ENCODE data around the gene UBB.
A peak's percentile ranks its signal among the peaks of the same experiment; 100 is the strongest.
"Not testable (repeated sequence)": the region's sequence is repeated elsewhere in the genome, so short reads cannot be mapped to it uniquely, and the experiment has no call there.

The UBB gene

DNA sequence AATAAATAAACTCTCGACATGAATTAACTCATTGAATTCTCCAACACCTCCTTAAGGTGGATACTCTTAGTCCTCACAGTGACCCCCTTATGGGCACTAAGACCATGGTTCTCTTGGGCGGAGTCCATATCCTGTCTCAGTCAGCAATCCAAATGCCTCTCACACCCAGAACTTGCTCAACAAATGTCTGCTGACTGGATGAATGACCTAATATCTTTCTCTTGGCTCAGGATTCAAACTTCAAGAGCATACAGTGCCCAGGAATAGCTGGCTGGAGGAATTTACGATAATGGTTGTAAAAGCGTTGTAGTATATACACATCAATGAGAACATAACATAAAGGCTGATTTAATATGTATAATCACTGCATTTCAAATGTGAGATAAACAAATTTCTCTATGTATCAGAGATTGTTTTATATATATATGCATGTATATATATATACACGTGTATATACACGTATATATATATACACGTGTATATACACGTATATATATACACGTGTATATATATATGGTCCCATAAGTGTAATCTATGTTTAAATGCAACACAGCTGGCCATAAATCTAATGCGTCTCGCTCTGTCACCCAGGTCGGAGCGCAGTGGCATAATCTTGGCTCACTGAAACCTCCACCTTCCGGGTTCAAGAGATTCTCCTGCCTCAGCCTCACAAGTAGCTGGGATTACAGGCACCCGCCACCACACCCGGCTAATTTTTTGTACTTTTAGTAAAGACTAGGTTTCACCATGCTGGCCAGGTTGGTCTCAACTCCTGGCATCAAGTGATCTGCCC lies 6.5 kb upstream of the UBB start:
- DNase-seq = no peak

DNA sequence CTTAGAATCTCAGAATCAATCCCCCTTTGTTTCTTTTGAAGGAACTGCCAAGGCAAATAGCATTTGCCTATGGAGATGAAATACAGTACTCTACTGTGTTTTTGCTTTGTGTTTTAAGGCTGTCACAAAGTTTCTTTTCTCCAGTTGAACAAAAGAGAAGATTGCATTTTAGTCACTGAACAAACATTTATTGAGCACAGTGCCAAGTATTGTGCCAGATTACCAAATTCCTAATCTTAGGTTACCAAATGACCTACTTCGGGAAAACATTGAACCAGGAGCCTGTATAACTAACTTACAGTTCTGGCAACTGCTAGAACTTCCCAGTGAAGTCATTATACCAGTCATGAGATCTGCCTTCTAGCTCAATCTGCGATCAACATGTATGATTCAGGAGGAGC lies 3.0 kb upstream of the UBB start:
- DNase-seq = peak in 5 of 51 donors; percentile 17 to 63 (median 38)

DNA sequence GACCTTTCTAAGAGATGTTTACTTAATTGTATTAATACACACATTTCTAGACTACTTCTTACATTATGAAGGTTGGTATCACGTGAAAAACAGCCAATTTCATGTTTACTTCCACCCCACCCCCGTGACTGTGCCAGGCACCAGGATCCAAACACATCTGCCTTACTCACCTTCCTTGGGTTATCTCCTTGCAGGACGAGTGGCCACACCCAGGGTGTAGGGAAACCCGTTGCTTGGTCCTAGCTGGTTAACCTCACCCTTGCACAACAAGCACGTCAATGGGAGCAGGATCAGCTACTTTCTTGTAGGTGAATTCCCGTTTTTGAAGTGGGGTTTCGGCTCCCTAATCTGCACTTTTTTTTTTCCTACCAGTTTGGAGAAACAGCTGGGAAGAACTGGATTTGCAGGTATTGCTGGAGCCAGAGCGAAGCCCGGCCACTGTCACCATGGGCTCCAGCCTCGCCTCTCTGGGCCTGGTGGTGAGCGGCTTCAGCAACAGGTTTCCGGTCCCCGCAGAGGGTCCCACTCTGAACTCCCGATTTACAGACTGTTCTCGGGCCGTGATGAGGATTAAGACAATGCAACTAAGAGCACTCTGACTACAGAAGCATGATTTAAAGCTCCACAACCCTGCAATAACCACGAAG lies 2.1 kb upstream of the UBB start:
- DNase-seq = peak in 5 of 51 donors; percentile 5 to 34 (median 18)

DNA sequence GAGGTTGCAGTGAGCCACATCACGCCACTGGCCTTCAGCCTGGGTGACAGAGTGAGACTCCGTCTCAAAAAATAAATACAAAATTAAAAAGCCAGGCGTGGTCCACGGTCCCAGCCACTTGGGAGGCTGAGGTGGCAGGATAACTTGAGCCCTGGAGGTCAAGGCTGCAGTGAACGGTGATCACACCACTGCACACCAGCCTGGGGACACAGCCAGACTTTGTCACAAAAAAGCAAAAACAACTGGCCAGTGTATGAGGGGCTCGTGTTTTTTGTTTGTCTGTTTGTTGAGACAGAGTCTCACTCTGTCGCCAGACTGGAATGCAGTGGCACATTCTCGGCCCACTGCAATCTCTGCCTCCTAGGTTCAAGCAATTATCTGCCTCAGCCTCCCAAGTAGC lies 1.2 kb upstream of the UBB start:
- DNase-seq = no peak

DNA sequence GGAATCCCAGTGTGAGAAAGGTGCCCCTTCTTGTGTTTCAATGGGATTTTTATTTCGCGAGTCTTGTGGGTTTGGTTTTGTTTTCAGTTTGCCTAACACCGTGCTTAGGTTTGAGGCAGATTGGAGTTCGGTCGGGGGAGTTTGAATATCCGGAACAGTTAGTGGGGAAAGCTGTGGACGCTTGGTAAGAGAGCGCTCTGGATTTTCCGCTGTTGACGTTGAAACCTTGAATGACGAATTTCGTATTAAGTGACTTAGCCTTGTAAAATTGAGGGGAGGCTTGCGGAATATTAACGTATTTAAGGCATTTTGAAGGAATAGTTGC lies 567 bp downstream of the UBB start:
- no peak for DNase-seq

DNA sequence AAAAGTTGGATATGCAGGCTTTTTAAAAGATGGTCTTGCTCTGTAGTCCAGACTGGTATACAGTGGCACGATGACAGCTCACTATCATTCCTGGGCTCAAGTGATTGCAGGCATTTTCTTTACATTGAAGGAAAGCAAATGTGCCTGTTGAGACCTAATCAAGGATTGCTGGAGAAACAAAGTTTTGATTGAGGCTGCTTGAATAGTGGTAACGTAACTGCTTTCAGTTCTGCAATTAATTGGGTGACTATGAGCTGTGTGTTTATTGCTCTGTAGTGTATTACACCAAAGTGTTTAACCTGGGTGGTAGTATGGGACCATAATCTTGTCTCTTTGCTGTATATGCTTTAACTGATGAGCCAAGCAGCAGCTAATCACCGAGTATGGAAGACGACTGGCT lies 2.3 kb downstream of the UBB start:
- DNase-seq = no peak

DNA sequence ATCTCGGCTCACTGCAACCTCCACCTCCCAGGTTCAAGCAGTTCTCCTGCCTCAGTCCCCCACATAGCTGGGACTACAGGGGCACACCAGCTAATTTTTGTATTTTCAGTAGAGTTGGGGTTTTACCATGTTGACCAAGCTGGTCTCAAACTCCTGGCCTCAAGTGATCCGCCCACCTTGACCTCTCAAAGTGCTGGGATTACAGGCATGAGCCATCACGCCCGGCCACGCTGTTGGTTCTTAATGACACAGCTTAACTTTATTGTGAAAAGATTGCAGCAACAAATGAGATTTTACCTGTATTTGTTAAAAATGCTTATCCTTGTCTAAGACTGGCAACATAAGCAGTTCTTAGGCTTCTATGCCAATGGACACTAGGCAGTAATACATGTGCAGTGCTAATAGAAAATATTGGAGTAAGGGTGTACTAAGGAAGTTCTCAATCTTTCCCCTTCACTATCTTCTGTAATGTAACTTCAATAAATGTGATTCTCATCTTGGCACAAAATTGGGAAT lies 2.9 kb downstream of the UBB start:
- DNase-seq = no peak

DNA sequence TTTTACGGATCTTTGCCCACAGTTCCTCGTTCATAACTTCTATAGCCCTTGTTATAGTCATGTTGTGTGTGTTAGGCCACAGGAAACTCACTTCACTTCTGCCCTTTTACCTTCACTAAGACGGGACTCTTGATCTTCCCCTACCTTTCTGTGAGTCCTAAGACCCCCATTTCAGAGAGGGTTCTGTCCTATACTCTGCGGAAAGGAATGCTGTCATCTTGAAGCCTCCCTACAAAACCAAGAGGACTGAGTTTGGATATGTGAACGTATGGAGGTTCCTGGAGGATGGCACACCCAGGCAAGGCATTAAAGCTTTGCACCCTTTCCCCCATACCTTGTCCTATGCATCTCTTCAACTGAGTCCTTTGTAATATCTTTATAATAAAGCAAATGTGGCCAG lies 3.7 kb downstream of the UBB start:
- no peak for DNase-seq

DNA sequence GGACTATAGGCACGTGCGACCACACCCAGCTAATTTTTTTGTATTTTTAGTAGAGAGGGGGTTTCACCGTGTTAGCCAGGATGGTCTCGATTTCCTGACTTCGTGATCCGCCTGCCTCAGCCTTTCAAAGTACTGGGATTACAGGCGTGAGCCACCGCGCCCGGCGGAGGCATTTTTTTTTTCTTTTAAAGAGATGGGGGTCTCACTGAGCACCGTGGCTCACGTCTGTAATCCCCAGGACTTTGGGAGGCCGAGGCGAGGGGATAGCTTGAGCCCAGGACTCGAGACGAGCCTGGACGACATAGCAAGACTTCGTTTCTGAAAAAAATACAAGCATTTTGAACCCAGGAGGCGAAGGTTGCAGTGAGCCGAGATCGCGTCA lies 5.2 kb downstream of the UBB start:
- not testable (repeated sequence) for DNase-seq

DNA sequence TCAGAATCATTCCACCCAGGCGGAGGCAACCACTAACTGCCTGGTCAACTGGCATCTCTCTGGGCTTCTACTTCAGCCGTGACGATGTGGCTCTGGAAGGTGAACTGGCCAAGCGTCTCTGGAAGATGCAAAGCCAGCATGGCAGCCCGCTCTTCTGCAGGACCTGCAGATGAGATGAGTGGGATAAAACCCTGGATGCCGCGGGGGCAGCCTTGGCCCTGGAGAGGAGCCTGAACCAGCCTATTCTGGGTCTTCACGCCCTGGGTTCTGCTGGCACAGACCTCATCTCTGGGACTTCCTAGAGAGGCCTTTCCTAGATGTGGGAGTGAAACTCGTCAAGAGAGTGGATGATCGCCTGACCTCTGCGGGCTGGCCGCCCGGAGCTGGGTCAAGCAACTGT lies 10.6 kb downstream of the UBB start:
- DNase-seq = no peak

DNA sequence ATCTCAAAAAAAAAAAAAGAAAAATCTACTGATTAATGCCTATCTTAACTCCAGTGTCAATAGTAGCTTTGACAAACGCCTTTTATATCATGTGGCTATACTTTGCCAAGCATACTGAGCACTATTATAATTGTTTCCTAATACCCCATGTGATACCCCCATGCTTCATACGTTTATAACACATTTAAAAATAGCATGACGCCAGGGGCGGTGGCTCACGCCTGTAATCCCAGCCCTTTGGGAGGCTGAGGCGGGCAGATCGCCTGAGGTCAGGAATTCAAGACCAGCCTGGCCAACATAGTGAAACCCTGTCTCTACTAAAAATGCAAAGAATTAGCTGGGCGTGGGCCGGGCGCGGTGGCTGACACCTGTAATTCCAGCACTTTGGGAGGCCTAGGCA lies 11.6 kb downstream of the UBB start:
- not testable (repeated sequence) for DNase-seq

DNA sequence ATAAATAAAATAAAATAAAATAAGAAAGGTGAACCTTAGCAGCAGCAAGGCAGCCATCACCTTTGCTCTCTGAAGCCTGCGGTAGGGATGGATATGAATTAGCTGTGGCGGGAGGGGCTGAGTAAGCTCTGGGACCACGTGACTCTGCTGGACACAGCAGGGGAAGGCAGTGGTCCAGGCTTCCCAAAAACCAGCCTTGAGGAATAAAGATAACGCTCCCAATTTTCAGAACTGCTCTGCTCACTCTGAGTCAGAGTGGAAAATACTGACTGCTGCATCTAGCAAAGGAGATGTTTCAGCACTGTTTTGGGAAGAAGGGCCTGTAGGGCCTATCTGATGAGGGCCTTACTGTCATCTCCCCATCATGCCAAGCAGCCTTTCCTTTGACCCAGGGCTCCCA lies 15.0 kb downstream of the UBB start:
- DNase-seq = peak in 1 of 51 donors; percentile 7

DNA sequence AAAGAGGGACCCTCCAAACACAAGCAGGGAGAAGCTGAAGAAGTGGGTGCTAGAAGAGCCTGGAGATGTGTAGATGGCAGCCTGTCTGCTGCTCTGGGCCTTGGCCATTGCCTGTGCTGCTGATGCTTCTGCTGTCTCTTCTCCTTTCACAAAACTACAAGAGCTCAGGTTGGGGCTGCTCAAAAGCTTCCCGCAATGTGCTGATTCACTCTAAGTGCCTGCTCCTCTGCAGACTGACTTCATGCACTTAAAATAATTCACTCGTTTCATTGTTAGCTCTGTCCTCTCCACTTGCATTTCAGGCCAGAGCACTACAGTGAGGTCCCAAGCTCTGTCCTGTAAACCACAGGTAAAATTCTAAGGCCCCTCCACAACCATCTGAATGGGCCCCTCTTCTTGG lies 15.8 kb downstream of the UBB start:
- peak in 2 of 51 donors; percentile 5 to 15 for DNase-seq

DNA sequence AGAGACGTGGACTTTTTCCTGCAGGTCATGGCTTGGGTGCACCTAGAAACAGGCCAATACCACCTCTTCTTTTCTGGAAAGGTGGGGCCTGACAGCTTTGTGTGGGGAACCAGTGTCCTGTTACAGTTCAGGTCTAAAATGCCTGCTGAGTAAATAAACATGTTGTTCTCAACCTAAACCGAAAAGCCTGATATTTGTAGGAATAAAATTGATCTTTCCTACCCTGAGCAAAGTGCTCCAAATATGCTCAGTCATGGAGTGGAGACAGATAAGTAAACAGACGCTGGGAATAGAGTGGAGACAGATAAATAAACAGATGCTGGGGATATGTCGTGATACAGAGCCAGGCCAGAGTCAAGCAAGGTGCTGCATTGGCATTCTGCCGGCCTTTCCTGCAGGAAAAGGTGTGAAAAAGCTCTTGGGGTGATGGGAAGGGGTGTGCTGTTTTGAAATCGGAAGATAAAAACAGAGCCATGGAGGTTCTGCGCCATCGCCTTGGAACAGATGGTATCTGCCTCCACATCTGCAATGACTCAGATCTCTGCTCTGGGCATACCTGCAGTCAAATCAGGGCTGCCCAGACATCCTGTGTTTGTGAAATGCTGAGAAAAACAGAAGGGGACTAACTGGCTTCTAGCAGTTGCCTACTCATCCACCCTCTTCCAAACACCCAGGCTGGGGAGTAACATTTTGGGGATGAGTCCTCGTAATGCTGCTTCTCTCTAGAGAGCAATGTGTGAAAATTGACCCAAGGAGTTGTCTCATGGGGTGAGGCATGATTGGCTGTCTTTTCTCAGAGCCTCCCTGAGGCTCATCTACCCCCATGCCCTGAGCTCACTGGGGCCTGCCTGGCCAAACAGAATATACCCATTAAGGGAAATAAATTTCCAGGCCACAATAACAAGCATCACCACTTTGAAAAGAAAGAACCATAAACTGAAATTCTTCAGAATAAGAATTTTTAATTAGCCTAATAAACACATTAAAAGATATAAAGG lies 17.7 kb downstream of the UBB start:
- peak in 1 of 51 donors; percentile 47 for DNase-seq

DNA sequence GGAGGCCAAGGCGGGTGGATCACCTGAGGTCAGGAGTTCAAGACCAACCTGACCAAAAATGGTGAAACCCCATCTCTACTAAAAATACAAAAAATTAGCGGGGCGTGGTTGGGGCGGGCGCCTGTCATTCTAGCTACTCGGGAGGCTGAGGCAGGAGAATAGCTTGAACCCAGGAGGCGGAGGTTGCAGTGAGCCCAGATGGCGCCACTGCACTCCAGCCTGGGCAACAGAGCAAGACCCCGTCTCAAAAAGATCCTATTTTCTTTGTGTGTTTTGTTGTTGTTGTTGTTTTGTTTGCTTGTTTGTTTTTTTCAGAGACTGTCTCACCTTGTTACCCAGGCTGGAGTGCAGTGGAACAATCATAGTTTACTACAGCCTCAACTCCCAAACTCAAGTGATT lies 23.0 kb downstream of the UBB start:
- not testable (repeated sequence) for DNase-seq

DNA sequence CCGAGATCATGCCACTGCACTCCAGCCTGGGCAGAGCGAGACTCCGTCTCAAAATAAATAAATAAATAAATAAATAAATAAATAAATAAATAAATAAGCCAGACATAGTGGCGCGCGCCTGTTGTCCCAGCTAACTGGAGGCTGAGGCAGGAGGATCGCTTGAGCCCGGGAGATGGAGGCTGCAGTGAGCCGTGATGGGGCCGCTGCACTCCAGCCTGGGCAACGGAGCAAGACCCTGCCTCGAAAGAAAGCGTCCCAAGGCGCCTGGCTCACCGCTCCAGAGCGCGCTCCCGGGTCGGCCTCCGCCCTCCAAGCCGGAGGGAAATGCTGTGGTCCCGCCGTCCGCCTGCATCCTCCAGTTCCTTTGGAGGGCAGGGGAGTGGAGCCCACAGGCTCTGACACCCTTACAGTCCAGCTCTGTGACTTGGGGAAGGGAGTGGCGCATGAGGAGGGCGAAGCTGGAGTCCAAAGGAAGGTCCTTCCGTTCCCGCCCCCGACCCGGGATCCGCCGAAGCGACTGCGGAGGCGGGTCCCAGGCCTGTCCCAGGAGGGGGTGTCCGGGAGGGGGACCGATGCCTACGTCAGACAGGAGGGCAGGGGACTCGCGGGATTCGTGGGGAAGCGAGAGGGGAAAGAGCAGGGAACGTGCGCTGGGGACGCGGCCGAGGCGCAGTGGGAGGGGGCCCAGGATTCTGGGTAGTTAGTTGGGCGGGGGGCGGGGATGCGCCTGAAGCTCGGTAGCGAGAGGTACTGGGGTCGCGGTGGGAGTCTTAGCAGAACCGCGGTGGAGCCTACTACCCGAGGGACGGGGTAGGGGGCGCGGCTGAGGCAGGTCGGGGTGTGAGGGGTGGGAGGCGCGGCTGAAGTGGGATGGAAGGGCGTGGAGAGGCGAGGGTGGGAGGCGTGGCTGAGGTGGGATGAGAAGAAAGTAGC lies 26.1 kb downstream of the UBB start:
- DNase-seq = peak in 5 of 51 donors; percentile 10 to 49 (median 27)

DNA sequence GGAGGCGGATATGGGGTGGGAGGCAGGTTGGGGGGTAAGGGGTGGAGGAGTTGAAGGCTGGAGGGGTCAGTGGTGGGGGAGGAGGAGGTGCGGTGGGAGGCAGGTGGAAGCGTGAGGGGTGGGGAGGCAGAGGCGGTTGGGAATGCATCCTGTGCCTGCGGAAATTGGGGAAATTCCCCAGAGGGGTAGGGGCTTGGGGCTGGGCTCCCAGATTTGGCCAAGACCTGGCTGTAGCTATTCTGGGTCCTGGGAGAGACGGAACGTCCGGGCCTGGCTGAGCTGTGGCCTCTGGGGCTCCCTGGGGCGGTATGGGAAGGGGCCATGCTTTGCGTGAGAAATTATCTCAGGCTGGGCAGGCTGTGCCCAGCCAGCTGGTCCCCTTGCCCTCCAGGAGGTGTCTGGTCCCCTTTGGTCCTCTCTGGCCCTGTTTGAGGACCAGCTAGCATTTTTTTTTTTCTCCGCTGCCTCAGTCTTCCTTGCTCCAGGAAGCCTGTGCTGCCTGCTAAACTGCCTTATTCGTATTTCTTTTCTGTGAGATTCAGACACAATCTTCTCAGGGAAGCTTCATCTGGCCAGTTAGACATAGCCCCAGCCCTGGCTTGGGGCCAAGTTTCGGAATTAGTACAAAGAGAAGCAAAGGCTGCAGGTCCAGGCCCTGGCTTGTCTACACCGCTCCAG lies 27.2 kb downstream of the UBB start:
- DNase-seq = peak in 31 of 51 donors; percentile 10 to 68 (median 40)

DNA sequence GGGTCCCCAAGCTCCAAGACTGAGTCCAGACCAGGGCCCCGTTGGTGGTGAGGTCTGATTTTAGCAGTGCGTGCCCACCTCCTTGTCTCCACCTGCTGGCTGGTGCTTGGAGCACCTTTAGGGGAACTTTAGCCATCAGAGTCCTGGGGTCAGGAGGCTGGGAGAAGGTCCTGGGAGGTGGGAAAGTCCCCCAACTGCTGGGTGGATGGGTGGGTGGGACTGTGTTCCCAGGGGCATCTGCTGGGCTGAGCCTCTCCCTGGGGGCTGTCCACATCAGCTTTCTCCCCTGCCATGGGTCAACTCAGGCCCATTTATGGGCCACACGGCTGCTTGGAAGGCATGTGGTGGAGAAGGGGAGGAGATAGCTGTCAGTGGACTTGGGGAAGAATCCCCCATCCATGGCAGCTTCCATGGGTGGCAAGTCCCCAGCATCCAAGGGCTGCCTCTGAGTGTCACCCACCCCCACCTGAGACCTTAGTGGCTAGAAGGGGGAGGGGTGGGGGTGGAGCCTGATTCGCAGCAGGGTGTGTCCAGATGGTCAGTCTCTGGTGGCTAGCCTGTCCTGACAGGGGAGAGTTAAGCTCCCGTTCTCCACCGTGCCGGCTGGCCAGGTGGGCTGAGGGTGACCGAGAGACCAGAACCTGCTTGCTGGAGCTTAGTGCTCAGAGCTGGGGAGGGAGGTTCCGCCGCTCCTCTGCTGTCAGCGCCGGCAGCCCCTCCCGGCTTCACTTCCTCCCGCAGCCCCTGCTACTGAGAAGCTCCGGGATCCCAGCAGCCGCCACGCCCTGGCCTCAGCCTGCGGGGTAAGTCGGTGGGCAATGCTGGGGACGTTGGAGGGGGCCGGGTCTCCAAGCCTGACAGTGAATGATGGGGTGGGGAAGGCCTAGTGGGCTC lies 34.4 kb downstream of the UBB start, which contains the start of gene TRPV2:
Gene TRPV2 (plus strand): TSS at position 541 of the 894 bp plus-strand sequence. CDS start 2,098 bp downstream, outside the sequence.
- DNase-seq = peak in 2 of 51 donors; percentile 10 to 33

DNA sequence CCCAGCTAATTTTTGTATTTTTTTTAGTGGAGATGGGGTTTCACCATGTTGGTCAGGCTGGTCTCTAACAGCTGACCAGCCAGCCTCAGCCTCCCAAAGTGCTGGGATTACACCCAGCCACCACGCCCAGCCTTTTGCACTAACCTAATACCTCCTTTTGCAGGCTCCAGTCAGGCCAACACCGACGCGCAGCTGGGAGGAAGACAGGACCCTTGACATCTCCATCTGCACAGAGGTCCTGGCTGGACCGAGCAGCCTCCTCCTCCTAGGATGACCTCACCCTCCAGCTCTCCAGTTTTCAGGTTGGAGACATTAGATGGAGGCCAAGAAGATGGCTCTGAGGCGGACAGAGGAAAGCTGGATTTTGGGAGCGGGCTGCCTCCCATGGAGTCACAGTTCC lies 36.5 kb downstream of the UBB start:
- DNase-seq = no peak
